K562 (cell line): ENCODE results near the gene FIBP. TPM values are rescaled to one million over a fixed set of nuclear protein-coding genes. Genes with fewer than 3 reads are reported as not detected.

Source experiments
- ARID3A ChIP-seq: IDR thresholded peaks from 2 replicates; pipeline ENCODE4 v1.6.1; 2012; ENCODE audit warnings: low read depth, low read length, improper control_type of control experiment, borderline replicate concordance
- ARID3B ChIP-seq: fragments of 250-450 bp; sonication (Bioruptor Pico); IDR thresholded peaks from 2 replicates; pipeline ENCODE4 v1.4.0; 2020; ENCODE audit warnings: borderline replicate concordance
- CBFB ChIP-seq: sonication (generic); formaldehyde crosslinking; IDR thresholded peaks from 2 replicates; pipeline ENCODE4 v1.4.0; 2020; ENCODE audit warnings: mild to moderate bottlenecking, missing genetic modification reagents
- E4F1 ChIP-seq: fragments of 250-450 bp; sonication (Bioruptor Pico); IDR thresholded peaks from 2 replicates; pipeline ENCODE4 v1.5.0; 2021; ENCODE audit warnings: mild to moderate bottlenecking, borderline replicate concordance
- FOXO4 ChIP-seq: fragments of 450-650 bp; formaldehyde crosslinking; IDR thresholded peaks from 2 replicates; pipeline ENCODE4 v1.4.0; 2020; ENCODE audit warnings: mild to moderate bottlenecking, moderate library complexity
- GTF2E2 ChIP-seq: fragments of 200-800 bp; sonication (Bioruptor generic); IDR thresholded peaks from 2 replicates; pipeline ENCODE4 v1.6.1; 2016; ENCODE audit warnings: missing genetic modification characterization, missing compliant biosample characterization
- MAFG ChIP-seq: fragments of 450-650 bp; conservative IDR thresholded peaks from 2 replicates; pipeline ENCODE4 v1.6.1; 2016; ENCODE audit warnings: missing genetic modification characterization, missing compliant biosample characterization
- NCOA6 ChIP-seq: fragments of 450-650 bp; IDR thresholded peaks from 2 replicates; pipeline ENCODE4 v1.6.1; 2017; ENCODE audit warnings: mild to moderate bottlenecking
- PHTF2 ChIP-seq: fragments of 250-450 bp; sonication (Bioruptor Pico); IDR thresholded peaks from 2 replicates; pipeline ENCODE4 v1.5.0; 2021; ENCODE audit warnings: mild to moderate bottlenecking
- RBM14 ChIP-seq: fragments of 200-400 bp; formaldehyde crosslinking; IDR thresholded peaks from 2 replicates; pipeline ENCODE4 v1.6.1; 2018; ENCODE audit warnings: low read depth, mild to moderate bottlenecking, low read length, moderate library complexity, borderline replicate concordance; ENCODE audit not compliant: insufficient read depth
- SETDB1 ChIP-seq: IDR thresholded peaks from one replicate; pipeline ENCODE4 v1.6.1; 2012; ENCODE audit warnings: low read length, control low read depth, inconsistent platforms
- SMAD4 ChIP-seq: fragments of 250-450 bp; sonication (Bioruptor Pico); conservative IDR thresholded peaks from 2 replicates; pipeline ENCODE4 v1.8.0; 2021; ENCODE audit warnings: inconsistent platforms, mild to moderate bottlenecking, moderate library complexity
- TCFL5 ChIP-seq: fragments of 250-450 bp; sonication (Bioruptor Pico); conservative IDR thresholded peaks from 2 replicates; pipeline ENCODE4 v1.6.1; 2021; ENCODE audit warnings: mild to moderate bottlenecking, moderate library complexity, matching md5 sums
- TFE3 ChIP-seq: fragments of 450-650 bp; formaldehyde crosslinking; IDR thresholded peaks from 2 replicates; pipeline ENCODE4 v1.4.0; 2020; ENCODE audit warnings: mild to moderate bottlenecking, mixed read lengths
- ZFP1 ChIP-seq: fragments of 450-650 bp; formaldehyde crosslinking; IDR thresholded peaks from 2 replicates; pipeline ENCODE4 v1.4.0; 2020; ENCODE audit warnings: mild to moderate bottlenecking, mixed read lengths
- ZNF184 ChIP-seq: sonication (generic); formaldehyde crosslinking; IDR thresholded peaks from 2 replicates; pipeline ENCODE4 v1.5.0; 2020; ENCODE audit warnings: missing genetic modification reagents
- ZNF24 ChIP-seq: fragments of 450-650 bp; IDR thresholded peaks from 2 replicates; pipeline ENCODE4 v1.6.1; 2016
- ZNF282 ChIP-seq: sonication (generic); formaldehyde crosslinking; IDR thresholded peaks from 2 replicates; pipeline ENCODE4 v1.8.1; 2023; ENCODE audit warnings: missing genetic modification reagents
- polyA plus RNA-seq, 8 experiments: library from polyadenylated mRNA; depleted of rRNA in 4 of 8; stranded (reverse) in 5 of 8; unstranded in 3 of 8; fragments of >200 nt; fragmentation: Nextera tagmentation in 2 of 8; fragmentation: Illumina TruSeq in 1 of 8; extraction: Ambion mirVana in 2 of 8; extraction: Trizol in 1 of 8; gene quantifications; 2 replicates each; pipeline versions ENCODE4 v1.2.1 to v1.2.3, GENCODE V29; 2011 to 2014; ENCODE audit warnings: inconsistent platforms in 1 of 8, missing spikeins in 1 of 8
- total RNA-seq, 7 experiments: library from RNA; depleted of rRNA in 6 of 7; stranded (reverse); fragments of >200 nt in 6 of 7; fragmentation: Illumina TruSeq in 2 of 7; extraction: Trizol in 2 of 7; gene quantifications; 2 replicates each; pipeline versions ENCODE4 v1.2.1 to v1.2.3, GENCODE V29; 2011 to 2021; ENCODE audit warnings: low replicate concordance in 1 of 7

FIBP gene
- total and polyA plus RNA-seq, 9 of the 15 experiments (the other 6 are each of a cell fraction or from before 2014, with no cell fraction given) = 41.2 to 79.2 (median 48.6) TPM

- TF ChIP-seq ZNF282 (CRISPR knock-in tag) = no peak
- TF ChIP-seq ARID3B = no peak
- no peak for TF ChIP-seq TFE3 (CRISPR knock-in tag)
- no peak for TF ChIP-seq RBM14
- no peak for TF ChIP-seq CBFB (CRISPR knock-in tag)
- TF ChIP-seq ZNF184 (CRISPR knock-in tag) = no peak
- no peak for TF ChIP-seq TCFL5 (CRISPR knock-in tag)
- TF ChIP-seq NCOA6 = no peak; the same call in none of the 2 replicates
- no peak for TF ChIP-seq GTF2E2 (tag)
- TF ChIP-seq SETDB1 = no peak
- no peak for TF ChIP-seq ZFP1
- TF ChIP-seq SMAD4 (CRISPR knock-in tag) = peak; percentile 99
- peak; percentile 69; the same call in 1 of the 2 replicates for TF ChIP-seq ZNF24
- TF ChIP-seq MAFG (tag) = no peak
- TF ChIP-seq FOXO4 (CRISPR knock-in tag) = no peak
- TF ChIP-seq ARID3A = peak; percentile 46; the same call in 1 of the 2 replicates
- TF ChIP-seq PHTF2 (CRISPR knock-in tag) = no peak
- TF ChIP-seq E4F1 (CRISPR knock-in tag) = no peak
These were observed 30.9 kb upstream of the FIBP start, which contains the start of gene DRAP1 (continued) for GRCh38 chr11:65919141-65919572.
